ENCODE results near the gene LSM2.
"Not testable (repeated sequence)": the region's sequence is repeated elsewhere in the genome, so short reads cannot be mapped to it uniquely, and the experiment has no call there.

The LSM2 gene

DNA sequence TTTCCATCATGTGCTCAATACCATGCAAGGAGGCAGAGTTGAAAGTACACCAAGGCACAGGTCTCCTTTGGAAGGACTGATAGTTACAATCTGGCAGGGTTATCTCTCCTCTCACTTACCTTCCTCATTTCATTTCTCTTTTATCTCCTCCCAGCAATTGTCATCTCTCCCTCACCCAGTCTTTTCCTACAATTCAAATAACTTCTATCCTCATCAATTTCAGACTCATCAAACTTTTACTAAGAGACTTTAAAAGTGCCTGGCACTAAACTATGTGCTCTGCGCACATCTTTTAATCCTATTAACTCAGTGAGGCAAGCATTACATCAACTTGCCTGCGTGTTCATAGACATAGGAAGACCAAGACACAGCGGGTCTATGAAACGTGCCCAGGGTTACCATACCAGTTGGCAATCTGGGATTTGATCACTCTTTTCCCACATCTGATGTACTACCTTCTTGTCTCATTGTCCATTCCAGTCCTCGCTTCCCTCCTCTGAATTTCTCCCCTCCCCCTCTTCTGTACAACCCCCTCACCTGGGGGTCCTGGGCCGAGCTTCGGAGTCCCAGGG is 12.4 kb downstream of the LSM2 start:
- peaks cover 67% of the 10 kb centered on the region for H3K36me3 ChIP-seq
- DNase-seq = peak; percentile 54

DNA sequence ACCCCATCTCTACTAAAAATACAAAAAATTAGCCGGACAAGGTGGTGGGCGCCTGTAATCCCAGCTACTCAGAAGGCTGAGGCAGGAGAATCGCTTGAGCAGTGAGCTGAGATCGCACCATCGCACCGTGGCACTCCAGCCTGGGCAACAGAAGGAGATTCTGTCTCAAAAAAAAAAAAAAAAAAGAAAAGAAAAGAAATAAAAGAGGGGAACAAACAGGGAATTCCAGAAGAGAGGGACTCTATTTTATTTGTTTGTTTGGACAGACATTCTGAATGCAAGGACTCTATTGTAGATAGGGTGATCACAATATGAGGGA is 12.9 kb downstream of the LSM2 start:
- not testable (repeated sequence) for H3K9me3 ChIP-seq (ENCODE audit: severe bottlenecking); H3K27me3 ChIP-seq (ENCODE audit: insufficient read depth, low read depth, severe bottlenecking); H3K27ac ChIP-seq; DNase-seq
- Histone ChIP-seq H3K4me3 (ENCODE audit: low read depth, low read length) (peak overlapping the region; percentile 96; the same call in 1 of the 2 replicates), H3K36me3 (peaks cover 67% of the 10 kb centered on the region)

More for the DNA sequence above, 12.4 kb downstream of the LSM2 start:
- Histone ChIP-seq H3K9me3 (ENCODE audit: severe bottlenecking) (no peaks in the 10 kb centered on the region), H3K4me3 (ENCODE audit: low read depth, low read length) (peak overlapping the region; percentile 96), H3K27me3 (ENCODE audit: insufficient read depth, low read depth, severe bottlenecking) (no peaks in the 10 kb centered on the region), H3K27ac (peak overlapping the region; percentile 93)
- TF ChIP-seq, protein P1, sequence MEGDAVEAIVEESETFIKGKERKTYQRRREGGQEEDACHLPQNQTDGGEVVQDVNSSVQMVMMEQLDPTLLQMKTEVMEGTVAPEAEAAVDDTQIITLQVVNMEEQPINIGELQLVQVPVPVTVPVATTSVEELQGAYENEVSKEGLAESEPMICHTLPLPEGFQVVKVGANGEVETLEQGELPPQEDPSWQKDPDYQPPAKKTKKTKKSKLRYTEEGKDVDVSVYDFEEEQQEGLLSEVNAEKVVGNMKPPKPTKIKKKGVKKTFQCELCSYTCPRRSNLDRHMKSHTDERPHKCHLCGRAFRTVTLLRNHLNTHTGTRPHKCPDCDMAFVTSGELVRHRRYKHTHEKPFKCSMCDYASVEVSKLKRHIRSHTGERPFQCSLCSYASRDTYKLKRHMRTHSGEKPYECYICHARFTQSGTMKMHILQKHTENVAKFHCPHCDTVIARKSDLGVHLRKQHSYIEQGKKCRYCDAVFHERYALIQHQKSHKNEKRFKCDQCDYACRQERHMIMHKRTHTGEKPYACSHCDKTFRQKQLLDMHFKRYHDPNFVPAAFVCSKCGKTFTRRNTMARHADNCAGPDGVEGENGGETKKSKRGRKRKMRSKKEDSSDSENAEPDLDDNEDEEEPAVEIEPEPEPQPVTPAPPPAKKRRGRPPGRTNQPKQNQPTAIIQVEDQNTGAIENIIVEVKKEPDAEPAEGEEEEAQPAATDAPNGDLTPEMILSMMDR (IDR thresholded peaks at IDR 0.05; ENCODE audit: low read depth, low read length) = no peak

DNA sequence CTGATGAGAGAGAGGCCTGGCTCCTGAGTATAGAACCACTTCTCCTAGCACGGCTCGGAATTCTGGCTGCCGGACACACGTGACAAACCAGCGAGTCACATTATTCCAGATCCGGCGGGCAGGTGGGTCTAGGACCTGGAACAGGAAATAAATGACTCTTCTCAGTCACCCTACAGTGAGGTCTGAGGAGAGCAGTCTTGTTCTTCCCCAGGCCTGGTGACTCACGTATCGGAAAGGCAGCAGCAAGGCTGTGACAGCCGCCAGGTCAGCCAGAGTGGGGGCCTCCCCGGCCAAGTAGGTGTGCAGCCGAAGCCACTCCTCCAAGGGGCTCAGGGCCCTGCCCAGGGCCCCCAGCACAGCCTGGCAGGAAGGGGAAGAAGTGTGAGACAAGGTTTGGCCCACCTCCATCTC is 14.0 kb downstream of the LSM2 start:
- TF ChIP-seq, protein P1 (IDR thresholded peaks at IDR 0.05; ENCODE audit: low read depth, low read length) = no peak
- Histone ChIP-seq H3K9me3 (ENCODE audit: severe bottlenecking) (no peaks in the 10 kb centered on the region), H3K36me3 (peaks cover 64% of the 10 kb centered on the region), H3K27me3 (ENCODE audit: insufficient read depth, low read depth, severe bottlenecking) (no peaks in the 10 kb centered on the region), H3K4me3 (ENCODE audit: low read depth, low read length) (no peak overlapping the region), H3K27ac (no peak overlapping the region)
- DNase-seq = no peak

DNA sequence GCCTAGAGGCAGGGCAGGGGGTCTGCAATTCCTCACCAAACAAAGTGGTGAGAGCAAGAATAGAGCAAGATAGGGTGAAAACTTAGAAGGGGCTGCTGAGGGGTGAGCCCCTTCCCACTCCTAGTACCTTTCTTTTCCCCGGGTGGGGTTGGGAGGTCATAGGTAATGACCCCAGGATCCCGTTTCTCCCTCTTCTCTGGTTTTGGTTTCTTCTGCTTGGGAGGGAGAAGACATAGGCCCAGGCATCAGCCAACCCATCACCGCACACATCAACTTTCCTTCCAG is 14.7 kb downstream of the LSM2 start:
- H3K27me3 ChIP-seq (ENCODE audit: insufficient read depth, low read depth, severe bottlenecking) = no peaks in the 10 kb centered on the region
- H3K9me3 ChIP-seq (ENCODE audit: severe bottlenecking) = no peaks in the 10 kb centered on the region
- no peak overlapping the region for H3K27ac ChIP-seq
- DNase-seq = no peak
- no peak overlapping the region for H3K4me3 ChIP-seq (ENCODE audit: low read depth, low read length)
- H3K36me3 ChIP-seq = peaks cover 64% of the 10 kb centered on the region
- TF ChIP-seq, protein P1 (IDR thresholded peaks at IDR 0.05; ENCODE audit: low read depth, low read length) = no peak

DNA sequence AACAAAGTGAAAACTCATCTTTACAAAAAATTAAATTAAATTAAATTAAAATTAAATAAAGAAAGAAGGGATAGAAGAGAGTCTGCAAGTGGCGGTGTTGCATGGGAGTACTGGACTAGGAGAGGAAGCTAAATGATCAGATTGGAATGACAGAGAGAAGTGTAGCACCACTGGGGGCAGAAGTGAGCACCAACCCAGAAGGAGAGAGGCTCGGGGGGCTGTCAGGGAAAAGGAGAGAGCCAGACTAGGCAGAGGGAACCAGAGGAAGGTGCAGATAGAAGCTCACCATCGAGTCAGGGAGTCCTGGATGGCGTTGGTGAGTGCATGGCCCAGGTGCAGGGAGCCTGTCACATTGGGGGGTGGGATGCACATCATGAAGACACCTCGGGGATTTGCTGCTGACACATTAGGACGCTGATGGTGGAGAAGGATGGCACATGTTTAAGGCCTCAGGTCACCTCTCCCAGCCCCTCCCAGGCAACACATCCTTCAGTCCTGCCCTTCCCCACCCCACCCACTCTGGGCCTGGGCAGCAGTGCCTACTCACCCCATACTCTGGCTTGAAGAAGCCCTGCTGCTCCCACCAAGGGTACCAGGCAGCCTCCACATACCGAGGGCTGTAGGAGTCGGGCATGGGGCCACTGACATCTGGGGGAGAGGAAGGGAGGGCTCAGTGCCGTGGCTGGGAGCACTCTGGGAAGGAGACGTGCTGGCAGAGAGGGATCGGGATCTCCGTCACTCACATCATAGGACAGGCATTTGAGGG is 15.3 kb downstream of the LSM2 start:
- H3K27me3 ChIP-seq (ENCODE audit: insufficient read depth, low read depth, severe bottlenecking) = no peaks in the 10 kb centered on the region
- no peak overlapping the region for H3K27ac ChIP-seq
- TF ChIP-seq, protein P1 (IDR thresholded peaks at IDR 0.05; ENCODE audit: low read depth, low read length) = peak; percentile 88
- H3K4me3 ChIP-seq (ENCODE audit: low read depth, low read length) = no peak overlapping the region
- no peaks in the 10 kb centered on the region for H3K9me3 ChIP-seq (ENCODE audit: severe bottlenecking)
- H3K36me3 ChIP-seq = peaks cover 59% of the 10 kb centered on the region
- peak; percentile 85 for DNase-seq

DNA sequence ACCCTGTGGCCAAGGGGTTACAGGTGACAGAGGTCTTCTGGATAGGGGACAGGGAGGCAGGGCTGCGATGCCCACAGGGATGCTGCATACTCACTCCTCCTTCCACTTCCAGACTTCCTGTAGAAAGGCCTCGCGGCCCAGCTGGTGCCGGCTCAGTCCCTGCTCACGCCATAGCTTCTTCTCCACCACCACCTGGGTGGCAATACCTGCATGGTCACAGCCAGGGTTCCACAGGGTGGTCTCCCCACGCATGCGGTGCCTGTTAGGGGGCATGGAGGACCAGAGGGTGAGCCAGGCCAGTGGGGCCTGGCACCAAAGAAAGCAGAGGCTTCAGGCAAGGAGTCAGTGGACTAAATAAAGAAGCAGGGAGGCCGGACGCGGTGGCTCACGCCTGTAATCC is 21.3 kb downstream of the LSM2 start:
- Histone ChIP-seq H3K36me3 (peaks cover 88% of the 10 kb centered on the region), H3K4me3 (ENCODE audit: low read depth, low read length) (no peak overlapping the region), H3K27me3 (ENCODE audit: insufficient read depth, low read depth, severe bottlenecking) (no peaks in the 10 kb centered on the region), H3K9me3 (ENCODE audit: severe bottlenecking) (no peaks in the 10 kb centered on the region), H3K27ac (no peak overlapping the region)
- TF ChIP-seq, protein P1 (IDR thresholded peaks at IDR 0.05; ENCODE audit: low read depth, low read length) = no peak
- no peak for DNase-seq

Measured in WERI-Rb-1 (cell line).